RKO (cell line): ENCODE measurements around the gene SMC1A.
"Not testable (repeated sequence)": the region's sequence is repeated elsewhere in the genome, so short reads cannot be mapped to it uniquely, and the experiment has no call there.

ENCODE experiments used
- DNase-seq: peaks from one replicate; pipeline ENCODE4 v3.0.0-alpha.2; 2016; ENCODE audit warnings: low spot score

The SMC1A gene

DNA sequence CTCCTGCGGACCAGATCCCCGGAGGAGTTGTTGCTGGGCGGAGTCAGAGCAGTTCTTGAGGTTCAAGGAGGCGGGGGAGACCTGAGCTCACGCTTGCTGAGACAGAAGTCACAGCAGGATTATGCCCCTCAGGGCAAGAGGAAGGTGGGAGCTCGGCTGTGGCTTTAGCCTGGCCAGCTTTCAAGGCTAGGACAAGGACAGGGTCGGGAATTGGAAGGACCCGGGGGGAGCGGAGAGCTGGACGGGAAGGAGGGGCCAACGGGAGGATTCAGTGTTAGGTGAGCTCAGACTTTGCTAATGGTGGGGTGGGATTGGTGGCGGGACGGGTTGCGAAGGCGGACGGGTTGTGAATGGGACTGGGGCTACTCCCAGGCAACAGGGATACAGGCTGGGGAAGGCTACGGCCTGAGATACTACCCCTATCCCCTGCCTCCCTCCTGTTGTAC, 430 bp upstream of the SMC1A start, which contains the start of gene RIBC1:
RIBC1 (plus strand) TSS at position 13 of the 446 bp plus-strand sequence. CDS start 3,404 bp downstream, outside the sequence.
- DNase-seq, result no peak

DNA sequence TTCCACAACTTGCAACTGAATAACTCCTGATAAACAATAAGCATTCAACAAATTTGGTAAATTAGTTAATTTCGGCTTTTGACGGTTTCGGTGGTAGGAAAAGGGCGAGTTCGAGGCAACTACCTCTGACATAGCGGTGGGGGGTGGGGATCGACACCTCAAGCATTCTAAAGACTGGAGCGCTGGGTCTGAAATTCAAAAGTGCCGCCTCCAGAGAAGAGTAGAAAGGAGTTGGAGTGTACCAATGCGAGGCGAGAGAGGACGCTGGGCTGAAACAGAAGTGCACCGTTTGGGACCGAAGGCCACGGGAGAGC, 725 bp downstream of the SMC1A start:
- DNase-seq, result no peak

DNA sequence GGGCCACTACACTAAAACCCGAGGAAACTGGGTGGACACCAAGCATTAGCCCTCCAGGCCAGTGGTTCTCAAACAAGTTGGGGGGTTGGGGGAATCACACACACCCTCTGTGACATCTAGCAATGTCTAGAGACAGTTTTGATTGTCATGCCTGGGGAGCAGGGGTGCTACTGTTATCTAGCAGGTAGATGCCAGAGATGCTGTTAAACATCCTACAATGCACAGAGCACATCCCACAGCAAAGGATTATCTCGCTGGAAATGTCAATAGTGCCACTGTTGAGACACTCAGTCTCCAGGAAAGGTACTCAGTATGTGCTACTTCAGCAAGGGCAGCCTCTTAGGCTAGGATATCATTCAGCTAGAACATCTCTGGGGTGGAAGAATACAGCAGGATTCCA, 1.3 kb downstream of the SMC1A start:
- peak; percentile 30 for DNase-seq

DNA sequence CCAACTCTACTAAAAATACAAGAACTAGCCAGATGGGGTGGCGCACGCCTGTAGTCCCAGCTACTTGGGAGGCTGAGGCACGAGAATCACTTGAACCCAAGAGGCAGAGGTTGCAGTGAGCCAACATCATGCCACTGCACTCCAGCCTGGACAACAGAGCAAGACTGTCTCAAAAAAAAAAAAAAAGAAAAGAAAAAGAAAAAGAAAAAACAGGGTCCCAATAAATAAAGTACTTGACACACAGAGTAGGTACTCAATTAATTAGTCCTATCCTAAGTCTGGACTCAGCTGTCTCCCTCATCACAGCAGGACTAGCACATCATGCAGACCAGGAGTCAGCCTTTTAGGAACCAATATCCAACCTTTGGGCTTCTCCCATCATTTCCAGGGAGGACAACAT, 2.1 kb downstream of the SMC1A start:
- not testable (repeated sequence) for DNase-seq

DNA sequence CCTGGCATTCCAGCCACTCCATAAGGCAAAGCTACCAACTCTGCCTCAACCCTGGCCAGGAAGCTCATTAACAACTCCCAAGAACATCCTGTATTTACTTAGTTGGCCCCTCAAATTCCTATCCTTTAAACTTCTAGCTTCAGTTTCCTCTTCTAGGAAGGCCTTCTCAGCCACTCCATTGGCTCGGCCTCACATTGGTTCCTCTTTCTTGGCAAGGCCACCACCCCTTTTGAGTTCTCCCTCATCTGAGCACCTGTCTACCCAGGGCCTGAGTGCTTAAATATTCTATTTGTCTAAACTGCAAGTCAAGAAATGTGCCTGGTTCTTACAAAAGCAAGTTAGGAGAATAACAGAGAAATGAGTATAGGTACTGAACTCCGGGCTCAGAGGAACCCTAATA, 10.0 kb downstream of the SMC1A start:
- DNase-seq, result no peak

GRCh38 chrX:53403535-53403934, 18.9 kb downstream of the SMC1A start:
- DNase-seq, result no peak

GRCh38 chrX:53398216-53398615, 24.2 kb downstream of the SMC1A start:
- peak; percentile 10 for DNase-seq

GRCh38 chrX:53395605-53396298, 26.7 kb downstream of the SMC1A start:
- no peak for DNase-seq

DNA sequence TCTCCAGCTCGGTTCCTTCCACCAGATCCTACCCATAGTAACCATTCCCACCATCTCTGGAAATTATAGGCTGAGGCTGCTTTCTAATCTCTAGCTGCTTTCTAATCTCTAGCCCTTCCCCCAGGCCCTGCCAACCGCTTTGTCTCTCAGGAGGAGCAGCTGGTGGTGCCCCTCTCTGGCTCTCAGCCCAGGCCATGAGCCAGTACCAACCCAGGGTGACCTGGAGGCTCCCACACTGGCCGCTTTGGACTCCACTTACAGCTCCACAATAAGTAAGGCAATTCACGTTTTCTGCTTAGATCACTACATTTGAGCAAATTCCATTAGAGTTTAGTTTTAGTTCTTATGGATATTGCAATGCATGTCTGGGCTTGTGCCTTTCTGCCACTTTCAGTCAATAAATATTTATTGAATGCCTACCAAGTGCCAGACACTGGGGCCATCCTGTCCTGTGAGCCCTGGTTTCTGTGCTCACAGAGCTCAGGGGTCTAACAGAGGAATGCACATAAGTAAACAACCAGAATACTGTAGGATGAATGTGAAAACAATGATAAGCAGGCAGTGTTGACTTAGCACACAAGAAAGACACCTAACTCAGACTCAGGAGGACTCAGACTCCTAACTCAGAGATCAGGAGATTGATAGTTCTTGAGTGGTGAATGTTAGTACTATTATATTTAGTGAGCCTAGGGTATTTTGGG, 38.9 kb downstream of the SMC1A start:
- no peak for DNase-seq

DNA sequence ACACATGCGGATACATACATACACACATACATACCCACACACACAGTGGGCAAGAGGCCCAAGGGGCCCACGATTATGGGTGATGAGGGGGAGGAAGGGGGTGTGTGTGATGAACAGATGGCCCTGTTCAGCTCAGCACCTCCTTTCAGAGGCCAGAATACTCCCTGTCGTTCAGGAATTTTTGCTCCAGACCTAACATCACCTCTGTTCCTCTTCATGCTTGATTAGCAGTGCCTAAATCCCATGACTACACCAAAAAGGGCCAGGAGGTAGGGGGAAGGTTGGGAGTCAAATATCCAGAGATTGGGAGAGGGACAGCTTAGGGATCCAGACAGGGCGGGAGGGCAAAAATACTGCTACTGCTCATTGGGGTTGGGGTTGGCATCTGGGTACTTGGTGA, 42.7 kb downstream of the SMC1A start:
- DNase-seq, result no peak

GRCh38 chrX:53379008-53379710, 43.3 kb downstream of the SMC1A start:
- DNase-seq, result no peak

GRCh38 chrX:53377464-53377863, 45.0 kb downstream of the SMC1A start:
- DNase-seq, result no peak

- no peak for DNase-seq
Measured at GRCh38 chrX:53376888-53377287, 45.6 kb downstream of the SMC1A start.

GRCh38 chrX:53374923-53375322, 47.5 kb downstream of the SMC1A start:
- no peak for DNase-seq

- peak; percentile 35 for DNase-seq
Measured at GRCh38 chrX:53374222-53374820, 48.1 kb downstream of the SMC1A start.

DNA sequence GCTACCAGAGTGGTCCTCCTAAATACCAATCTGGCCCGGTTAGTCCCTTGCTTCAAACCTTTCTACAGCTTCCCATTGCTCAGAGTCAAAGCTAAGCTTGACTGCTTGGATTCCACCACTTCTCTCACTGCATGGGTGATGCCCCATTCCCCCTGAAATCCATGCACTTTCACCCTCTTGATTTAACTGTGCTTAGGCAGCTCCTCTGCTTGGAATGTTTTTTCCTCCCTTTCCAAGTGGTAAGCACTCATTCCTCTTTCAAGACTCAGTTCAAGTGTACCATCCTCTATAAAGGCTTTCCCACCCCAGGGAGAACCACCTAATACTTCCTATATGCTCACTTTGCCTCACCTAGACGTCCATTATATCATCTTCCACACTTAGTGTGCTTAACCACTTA, 49.1 kb downstream of the SMC1A start:
- DNase-seq, result no peak

- DNase-seq, result not testable (repeated sequence)
Measured at GRCh38 chrX:53366454-53366853, 56.0 kb downstream of the SMC1A start.

DNA sequence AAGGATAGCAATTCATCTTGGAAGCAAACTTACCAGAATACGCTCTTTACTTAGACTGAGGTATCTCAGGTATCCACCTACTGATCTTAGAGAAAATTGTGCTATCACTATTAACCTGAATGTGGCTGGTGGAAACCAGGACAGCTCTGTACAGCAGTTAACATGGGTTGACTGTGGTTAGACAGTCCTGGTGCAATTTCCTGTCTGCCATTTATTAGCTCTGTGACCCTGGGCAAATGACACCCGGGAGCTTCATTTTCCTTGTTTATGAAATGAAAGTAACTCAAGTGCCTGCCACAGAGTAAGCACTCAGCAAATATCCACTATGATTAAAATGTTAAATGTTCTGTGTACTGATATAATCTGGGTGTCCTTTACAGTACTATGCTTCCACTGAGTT, 60.0 kb downstream of the SMC1A start:
- no peak for DNase-seq

DNA sequence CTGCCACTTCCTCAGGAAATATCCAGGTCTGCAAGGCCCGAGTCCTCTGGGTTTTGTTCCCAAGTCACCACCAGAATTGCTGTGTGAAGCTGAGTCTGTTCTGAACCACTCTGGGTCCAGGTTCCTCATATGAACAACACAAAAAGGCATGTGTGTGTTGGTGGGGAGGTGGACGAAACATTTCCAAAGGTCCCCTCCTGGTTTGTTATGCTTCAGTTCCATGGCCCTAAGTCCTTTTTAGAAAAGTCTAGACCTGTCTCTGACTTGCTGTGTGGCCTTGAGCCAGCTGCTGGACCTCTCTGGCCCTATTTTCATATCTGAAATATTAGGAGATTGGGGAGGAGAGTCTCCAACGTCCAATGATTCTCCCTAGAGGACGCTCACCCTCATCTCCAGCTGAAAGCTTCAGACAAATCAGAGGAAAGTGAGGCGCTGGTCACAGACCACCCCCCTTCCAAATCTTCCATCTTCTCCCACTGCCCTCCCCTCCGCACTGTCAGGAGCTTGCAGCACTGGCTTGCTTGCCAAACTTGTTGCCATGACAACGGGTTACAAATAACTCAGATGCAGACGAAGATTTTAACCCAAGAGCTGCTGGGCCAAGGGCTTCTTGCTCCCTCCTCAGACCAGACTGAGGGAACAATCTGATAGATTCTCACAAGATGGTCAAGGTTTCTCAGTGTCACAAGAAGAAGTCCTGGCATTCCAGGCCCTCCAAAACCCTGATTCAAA, 64.5 kb downstream of the SMC1A start:
- no peak for DNase-seq

GRCh38 chrX:53356186-53356585, 66.3 kb downstream of the SMC1A start:
- DNase-seq, result peak; percentile 26

GRCh38 chrX:53354669-53355068, 67.8 kb downstream of the SMC1A start:
- DNase-seq, result no peak

GRCh38 chrX:53347948-53348347, 74.5 kb downstream of the SMC1A start:
- DNase-seq, result no peak
